Gastroesophageal sphincter (tissue), 4 donors: ENCODE measurements around the gene INO80C. TPM values are rescaled to one million over a fixed set of nuclear protein-coding genes. Genes with fewer than 3 reads are reported as not detected.
A peak's percentile ranks its signal among the peaks of the same experiment; 100 is the strongest.

Experiments used
- ATAC-seq: fragments of 150-250 bp; one replicate; pipeline ENCODE4 v1.9.1; 2016; ENCODE audit warnings: mild to moderate bottlenecking, moderate library complexity
- H3K27ac ChIP-seq, 4 donors: fragments of 200-600 bp; sonication (generic) in 3 of 4; 1 replicate in 3 of 4; 2 replicates in 1 of 4; pipeline ENCODE4 v1.5.1; 2016 to 2019
- H3K27me3 ChIP-seq: fragments of 200-600 bp; sonication (generic); one replicate; pipeline ENCODE4 v1.5.1; 2019
- H3K36me3 ChIP-seq, 2 donors: fragments of 200-600 bp; sonication (generic); one replicate each; pipeline ENCODE4 v1.5.1; 2019; ENCODE audit warnings: control low read depth in 1 of 2
- H3K4me1 ChIP-seq, 3 donors: fragments of 200-600 bp; sonication (generic); 1 replicate in 2 of 3; 2 replicates in 1 of 3; pipeline ENCODE4 v1.5.1; 2016 to 2019; ENCODE audit warnings: control low read depth in 2 of 3
- H3K4me3 ChIP-seq, 2 donors: fragments of 200-600 bp; sonication (generic); one replicate each; pipeline ENCODE4 v1.5.1; 2019; ENCODE audit warnings: mild to moderate bottlenecking in 1 of 2, moderate library complexity in 1 of 2
- H3K9me3 ChIP-seq, 3 donors: fragments of 200-600 bp; sonication (generic); one replicate each; pipeline ENCODE4 v1.5.1; 2017 to 2019; ENCODE audit warnings: control low read depth in 2 of 3
- CTCF ChIP-seq, 4 experiments: fragments of 200-600 bp in 2 of 4; fragments of 450-650 bp in 2 of 4; sonication (generic) in 1 of 4; IDR thresholded peaks; one replicate each; pipeline ENCODE4 v1.5.1; 2017 to 2019; ENCODE audit warnings: antibody characterized with exemption in 4 of 4, mild to moderate bottlenecking in 2 of 4, moderate library complexity in 2 of 4
- EP300 ChIP-seq: sonication (generic); formaldehyde crosslinking; IDR thresholded peaks from one replicate; pipeline ENCODE4 v1.6.1; 2017; ENCODE audit warnings: antibody characterized with exemption, mild to moderate bottlenecking
- POLR2A ChIP-seq, 2 donors: fragments of 450-650 bp; IDR thresholded peaks; one replicate each; pipeline ENCODE4 v1.6.1; 2017; ENCODE audit warnings: antibody characterized with exemption in 2 of 2, mild to moderate bottlenecking in 2 of 2, moderate library complexity in 1 of 2
- POLR2AphosphoS5 ChIP-seq: sonication (generic); formaldehyde crosslinking; IDR thresholded peaks from one replicate; pipeline ENCODE4 v1.6.1; 2017; ENCODE audit warnings: antibody characterized with exemption
- WGBS, 2 donors: methylation state at CpG; one replicate each; pipeline ENCODE4 v1.1.5; 2018; ENCODE audit warnings: low coverage in 1 of 2; 5-methylcytosine and 5-hydroxymethylcytosine counted together
- total RNA-seq, 4 donors: library from RNA; depleted of rRNA; stranded (reverse); fragments of >200 nt; gene quantifications; one replicate each; pipeline ENCODE4 v1.1.0, GENCODE V29; 2016

Gene INO80C
- total RNA-seq, 4 donors from 2014 or later, result 5.8 to 13.6 (median 8.6) TPM

DNA sequence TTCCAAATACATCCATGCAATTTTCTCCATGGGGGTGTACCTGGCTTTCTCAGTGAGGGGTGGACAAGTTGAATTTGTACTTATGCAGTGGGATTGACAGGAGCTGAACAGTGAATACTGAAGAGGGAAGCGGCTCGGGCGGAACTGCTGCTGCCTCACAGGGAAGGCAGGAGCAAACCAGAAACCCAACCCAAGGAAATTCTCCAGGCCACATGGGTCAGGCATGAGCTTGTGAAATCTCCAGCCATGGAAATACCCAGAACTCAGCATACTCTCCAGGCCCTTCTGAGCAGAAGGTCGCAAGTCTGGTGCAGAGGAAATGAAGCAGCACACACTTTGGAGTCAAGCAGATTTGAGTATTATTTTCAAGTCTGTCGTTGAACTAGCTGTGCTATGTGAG is 26.5 kb upstream of the INO80C start:
- no peaks in the 10 kb centered on the region for H3K36me3 ChIP-seq
- H3K4me3 ChIP-seq, result no peak overlapping the region
- TF ChIP-seq CTCF (IDR thresholded peaks at IDR 0.05) (no peak), EP300 (no peak), POLR2A (IDR thresholded peaks at IDR 0.05) (no peak), POLR2AphosphoS5 (no peak)
- no peaks in the 10 kb centered on the region for H3K9me3 ChIP-seq
- H3K27ac ChIP-seq, result no peak overlapping the region
- H3K27me3 ChIP-seq, result no peaks in the 10 kb centered on the region
- peaks cover 0 to 21% (median 4%) of the 10 kb centered on the region in 3 donors for H3K4me1 ChIP-seq
- peak; percentile 44 for ATAC-seq
- WGBS, 2 donors, result 20 to 40% methylated on average over 1 of the region's 5 CpGs

DNA sequence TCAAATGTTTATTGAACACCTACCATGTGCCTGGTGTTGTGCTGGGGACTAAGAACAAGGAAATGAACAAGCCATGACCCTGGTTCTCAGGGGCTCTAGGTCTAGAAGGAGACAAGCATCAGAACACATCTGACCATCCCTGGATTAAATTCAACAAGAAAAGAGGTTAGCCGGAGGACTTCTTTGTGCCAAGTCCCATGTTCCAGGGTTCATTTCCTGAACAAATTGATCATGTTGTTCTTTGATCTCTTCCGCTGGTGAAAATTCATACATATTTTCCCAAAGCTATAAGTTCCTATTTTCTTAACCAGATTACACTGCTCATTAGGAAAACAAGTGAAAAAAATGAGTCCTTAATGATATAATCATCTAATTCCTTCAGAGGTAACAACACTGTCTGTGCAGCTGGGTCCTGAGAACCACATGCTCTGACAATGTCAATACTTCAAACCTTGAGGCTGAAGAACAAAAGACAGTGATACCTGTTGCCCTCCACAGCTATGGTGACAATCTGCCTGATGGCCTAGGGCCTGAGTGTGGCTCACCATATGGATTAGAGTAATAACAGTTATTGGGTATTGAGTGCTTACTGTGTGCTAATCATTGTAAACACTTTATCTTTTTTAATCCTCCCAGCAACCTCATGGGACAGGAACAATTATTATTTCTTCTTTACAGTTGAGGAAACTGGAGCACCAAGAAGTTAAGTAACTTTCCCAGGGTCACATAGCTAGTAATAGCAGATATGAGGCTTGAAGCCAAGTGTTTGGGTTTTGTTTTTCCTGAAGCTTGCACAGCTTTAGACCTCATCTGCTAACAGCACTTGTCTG is 24.6 kb upstream of the INO80C start:
- no peaks in the 10 kb centered on the region for H3K27me3 ChIP-seq
- H3K36me3 ChIP-seq, result no peaks in the 10 kb centered on the region
- TF ChIP-seq CTCF (IDR thresholded peaks at IDR 0.05), result no peak
- no peak for TF ChIP-seq EP300
- no peak for TF ChIP-seq POLR2AphosphoS5
- TF ChIP-seq POLR2A (IDR thresholded peaks at IDR 0.05), result no peak
- H3K4me3 ChIP-seq, result no peak overlapping the region
- no peak for ATAC-seq
- no peaks in the 10 kb centered on the region for H3K9me3 ChIP-seq
- WGBS, 2 donors, result 83 to 88% methylated on average over 2 of the region's 2 CpGs
- peaks cover 0 to 20% (median 4%) of the 10 kb centered on the region in 3 donors for H3K4me1 ChIP-seq
- no peak overlapping the region for H3K27ac ChIP-seq

DNA sequence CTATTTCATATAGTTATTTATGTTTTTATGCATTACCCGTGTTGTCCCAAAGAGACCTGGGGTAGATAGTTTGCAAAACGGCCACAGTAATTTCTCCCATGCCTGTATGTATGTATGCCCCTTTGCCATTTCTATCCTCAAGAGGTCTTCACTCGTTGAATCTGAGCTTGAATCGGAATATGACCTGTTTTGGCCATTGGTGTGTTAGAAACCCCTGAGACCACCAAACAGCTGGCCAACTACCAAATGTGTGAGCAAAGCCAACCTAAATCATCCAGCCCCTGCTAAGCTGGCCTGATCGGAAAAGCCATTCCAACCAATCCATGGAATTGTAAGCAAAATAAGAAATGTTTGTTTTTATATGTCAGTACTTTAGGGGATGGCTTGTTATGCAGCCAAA is 23.4 kb upstream of the INO80C start:
- H3K36me3 ChIP-seq, result no peaks in the 10 kb centered on the region
- no peak for TF ChIP-seq POLR2AphosphoS5
- no peak for TF ChIP-seq CTCF (IDR thresholded peaks at IDR 0.05)
- TF ChIP-seq POLR2A (IDR thresholded peaks at IDR 0.05), result no peak
- no peak for TF ChIP-seq EP300
- ATAC-seq, result no peak
- H3K27me3 ChIP-seq, result no peaks in the 10 kb centered on the region
- peaks cover 0 to 8% (median 1%) of the 10 kb centered on the region in 3 donors for H3K4me1 ChIP-seq
- WGBS, 2 donors, result 88 to 90% methylated on average over 4 to 5 of the region's 5 CpGs
- H3K4me3 ChIP-seq, result no peak overlapping the region
- H3K27ac ChIP-seq, result no peak overlapping the region
- no peaks in the 10 kb centered on the region for H3K9me3 ChIP-seq

DNA sequence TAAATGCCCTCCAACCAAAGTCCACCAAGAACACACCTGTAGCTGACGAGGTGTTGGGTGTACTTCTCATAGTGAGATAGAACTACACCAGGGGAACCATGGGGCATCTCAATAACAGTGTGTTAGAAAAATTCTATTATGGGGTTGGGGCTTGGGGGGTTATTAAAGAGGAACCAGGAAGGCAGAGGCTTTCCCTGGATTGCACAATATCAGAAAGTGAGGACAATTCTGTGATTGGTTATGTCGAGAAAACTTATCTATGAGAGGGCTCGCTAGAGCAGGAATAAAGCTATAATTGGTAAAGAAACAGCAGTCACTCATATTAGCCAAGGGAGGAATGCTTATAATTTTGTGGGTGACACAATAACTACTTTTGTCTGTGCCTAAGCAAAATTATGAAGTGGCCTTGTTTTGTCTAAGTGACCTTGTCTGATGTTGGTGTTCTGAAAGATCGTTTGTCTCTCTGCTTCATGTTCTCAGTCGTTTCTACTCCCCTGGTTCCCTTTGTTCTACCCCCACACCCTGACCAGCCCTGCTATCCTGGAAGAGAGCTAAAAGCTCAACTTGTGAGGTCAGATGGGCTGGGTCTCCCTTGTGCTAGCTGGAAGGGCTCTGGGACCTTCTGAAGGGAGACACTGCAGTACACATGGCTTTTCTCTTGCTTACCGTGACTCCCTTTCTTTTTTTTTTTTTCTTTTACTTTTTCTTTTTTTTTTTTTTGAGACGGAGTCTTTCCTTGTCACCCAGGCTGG is 21.6 kb upstream of the INO80C start:
- Histone ChIP-seq H3K27ac (no peak overlapping the region), H3K4me3 (no peak overlapping the region), H3K27me3 (no peaks in the 10 kb centered on the region), H3K4me1 (peaks cover 0 to 9% (median 0%) of the 10 kb centered on the region in 3 donors), H3K9me3 (no peaks in the 10 kb centered on the region), H3K36me3 (no peaks in the 10 kb centered on the region)
- ATAC-seq, result no peak
- 74 to 86% methylated on average over 6 to 7 of the region's 7 CpGs for WGBS, 2 donors
- TF ChIP-seq EP300 (no peak), CTCF (IDR thresholded peaks at IDR 0.05) (no peak), POLR2AphosphoS5 (no peak), POLR2A (IDR thresholded peaks at IDR 0.05) (no peak)
